ENCODE measurements around the gene FGFR2. TPM values are rescaled to one million over a fixed set of nuclear protein-coding genes. Genes with fewer than 3 reads are reported as not detected.
A peak's percentile ranks its signal among the peaks of the same experiment; 100 is the strongest.

The FGFR2 gene
- total RNA-seq, 1 experiment from 2014 or later: 286 TPM

DNA sequence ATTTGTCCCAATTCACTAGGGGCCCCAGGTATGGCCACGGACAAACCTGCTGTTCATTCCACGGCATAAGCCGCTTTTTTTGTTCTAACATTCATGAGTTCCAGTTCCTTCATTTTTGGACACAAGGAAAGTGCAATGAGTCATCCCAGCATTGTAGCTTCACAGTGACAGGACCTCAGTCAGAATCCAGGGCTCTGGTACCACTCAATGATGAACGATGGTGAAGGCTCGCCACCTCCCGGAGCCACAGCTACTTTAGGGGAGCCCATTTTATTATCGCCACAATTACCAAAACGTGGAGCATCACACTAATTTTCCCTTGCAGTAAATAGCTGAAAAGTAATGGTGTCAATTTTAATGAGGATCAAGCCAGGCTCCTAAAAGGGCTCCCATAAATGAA is 62.9 kb downstream of the FGFR2 start:
- no peaks in the 10 kb centered on the region for H3K27me3 Mint-ChIP-seq (ENCODE audit: insufficient read depth, unreplicated experiment)
- peaks cover 17% of the 10 kb centered on the region for H3K4me1 Mint-ChIP-seq (ENCODE audit: low read depth, unreplicated experiment)
- no peak for DNase-seq
- no peak overlapping the region for H3K27ac Mint-ChIP-seq (ENCODE audit: unreplicated experiment)
- peaks cover 100% of the 10 kb centered on the region for H3K36me3 Mint-ChIP-seq (ENCODE audit: insufficient read depth, unreplicated experiment)
- Histone ChIP-seq H3K36me3 (ENCODE audit: control insufficient read depth, insufficient read depth, low read length) (peaks cover 3% of the 10 kb centered on the region; the same call in 1 of the 2 replicates), H3K4me1 (no peaks in the 10 kb centered on the region), H3K27me3 (replicated peaks; ENCODE audit: control insufficient read depth, insufficient read depth, low read length) (no peaks in the 10 kb centered on the region), H3K9me3 (no peaks in the 10 kb centered on the region), H3K4me3 (ENCODE audit: low read depth, low read length) (no peak overlapping the region)
- ChIA-PET CTCF (no interaction called here), POLR2A (no interaction called here)
- TF ChIP-seq, protein P1, sequence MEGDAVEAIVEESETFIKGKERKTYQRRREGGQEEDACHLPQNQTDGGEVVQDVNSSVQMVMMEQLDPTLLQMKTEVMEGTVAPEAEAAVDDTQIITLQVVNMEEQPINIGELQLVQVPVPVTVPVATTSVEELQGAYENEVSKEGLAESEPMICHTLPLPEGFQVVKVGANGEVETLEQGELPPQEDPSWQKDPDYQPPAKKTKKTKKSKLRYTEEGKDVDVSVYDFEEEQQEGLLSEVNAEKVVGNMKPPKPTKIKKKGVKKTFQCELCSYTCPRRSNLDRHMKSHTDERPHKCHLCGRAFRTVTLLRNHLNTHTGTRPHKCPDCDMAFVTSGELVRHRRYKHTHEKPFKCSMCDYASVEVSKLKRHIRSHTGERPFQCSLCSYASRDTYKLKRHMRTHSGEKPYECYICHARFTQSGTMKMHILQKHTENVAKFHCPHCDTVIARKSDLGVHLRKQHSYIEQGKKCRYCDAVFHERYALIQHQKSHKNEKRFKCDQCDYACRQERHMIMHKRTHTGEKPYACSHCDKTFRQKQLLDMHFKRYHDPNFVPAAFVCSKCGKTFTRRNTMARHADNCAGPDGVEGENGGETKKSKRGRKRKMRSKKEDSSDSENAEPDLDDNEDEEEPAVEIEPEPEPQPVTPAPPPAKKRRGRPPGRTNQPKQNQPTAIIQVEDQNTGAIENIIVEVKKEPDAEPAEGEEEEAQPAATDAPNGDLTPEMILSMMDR (IDR thresholded peaks at IDR 0.05; ENCODE audit: insufficient read depth in 1 of 2, low read depth in 1 of 2, low read length in 1 of 2, severe bottlenecking in 1 of 2, unreplicated experiment in 1 of 2): no peak
- no peak overlapping the region for H3K4me3 Mint-ChIP-seq (ENCODE audit: unreplicated experiment)
- intact Hi-C loops (cut with micrococcal nuclease; ENCODE audit: unreplicated experiment): no loop called here
- H3K9me3 Mint-ChIP-seq (ENCODE audit: unreplicated experiment): no peaks in the 10 kb centered on the region
- no TSS peak for BruUV-seq (replicated peaks)

DNA sequence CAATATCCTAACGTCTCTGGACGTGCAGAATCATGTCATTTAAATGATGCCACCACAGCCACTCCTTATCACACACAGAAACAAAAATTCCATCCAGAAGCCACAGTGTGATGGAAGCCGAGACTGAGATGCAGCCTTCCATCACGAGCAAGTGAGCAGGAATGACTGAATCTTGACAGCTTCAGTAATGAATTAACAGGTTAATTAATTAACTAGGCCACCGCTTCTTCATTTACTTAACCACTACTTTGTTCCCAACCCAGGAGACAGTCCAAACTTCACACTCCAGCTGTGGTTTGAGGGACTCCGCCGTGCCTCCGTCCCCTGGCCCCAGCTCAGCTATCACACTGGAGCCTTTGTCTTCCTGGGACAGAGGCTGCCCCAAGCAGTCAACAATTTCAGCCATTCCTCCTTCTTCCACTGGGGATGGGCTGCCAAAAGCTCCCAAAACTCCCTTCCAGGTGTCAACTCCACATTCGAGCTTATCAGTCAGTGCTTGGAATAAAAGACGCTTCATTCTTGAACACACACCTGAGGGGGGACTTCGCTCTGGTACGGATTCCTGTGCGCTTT is 65.9 kb downstream of the FGFR2 start:
- Mint-ChIP-seq H3K4me1 (ENCODE audit: low read depth, unreplicated experiment) (peaks cover 38% of the 10 kb centered on the region), H3K9me3 (ENCODE audit: unreplicated experiment) (no peaks in the 10 kb centered on the region), H3K27ac (ENCODE audit: unreplicated experiment) (peak overlapping the region; percentile 83), H3K27me3 (ENCODE audit: insufficient read depth, unreplicated experiment) (no peaks in the 10 kb centered on the region), H3K4me3 (ENCODE audit: unreplicated experiment) (no peak overlapping the region), H3K36me3 (ENCODE audit: insufficient read depth, unreplicated experiment) (peaks cover 100% of the 10 kb centered on the region)
- intact Hi-C loops (cut with micrococcal nuclease; ENCODE audit: unreplicated experiment): no loop called here
- 0 out of 2 replicates have a peak, but pooled peaks cover 2% of the 10 kb centered on the region for H3K36me3 ChIP-seq (ENCODE audit: control insufficient read depth, insufficient read depth, low read length)
- no peak overlapping the region for H3K4me3 ChIP-seq (ENCODE audit: low read depth, low read length)
- TF ChIP-seq, protein P1 (IDR thresholded peaks at IDR 0.05; ENCODE audit: insufficient read depth in 1 of 2, low read depth in 1 of 2, low read length in 1 of 2, severe bottlenecking in 1 of 2, unreplicated experiment in 1 of 2): no peak
- no peaks in the 10 kb centered on the region for H3K27me3 ChIP-seq (replicated peaks; ENCODE audit: control insufficient read depth, insufficient read depth, low read length)
- peak in 1 of 2 experiments; percentile 19 for DNase-seq
- POLR2A ChIA-PET: no interaction called here
- H3K9me3 ChIP-seq: no peaks in the 10 kb centered on the region
- H3K4me1 ChIP-seq: peaks cover 23% of the 10 kb centered on the region; the same call in 1 of the 2 replicates
- CTCF ChIA-PET: no interaction called here
- no TSS peak for BruUV-seq (replicated peaks)

DNA sequence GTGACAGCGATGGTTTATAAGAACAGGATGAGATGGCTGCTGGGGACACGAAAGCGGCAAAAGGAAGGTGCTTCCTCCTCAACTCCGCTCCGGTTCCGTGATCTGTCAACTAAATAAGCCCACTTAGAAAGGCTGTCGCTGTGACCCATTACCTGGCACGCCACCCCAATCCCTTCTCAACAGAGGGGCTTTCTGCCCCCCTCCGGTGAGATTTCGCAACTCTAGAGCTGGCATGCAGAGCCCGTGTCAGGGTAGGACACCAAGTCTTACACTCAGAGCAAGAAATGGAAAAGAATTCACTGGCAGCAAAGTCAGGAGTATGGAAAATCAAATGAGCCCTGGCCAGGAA is 66.4 kb downstream of the FGFR2 start:
- Mint-ChIP-seq H3K4me3 (ENCODE audit: unreplicated experiment) (no peak overlapping the region), H3K36me3 (ENCODE audit: insufficient read depth, unreplicated experiment) (peaks cover 100% of the 10 kb centered on the region), H3K27ac (ENCODE audit: unreplicated experiment) (peak overlapping the region; percentile 83), H3K9me3 (ENCODE audit: unreplicated experiment) (no peaks in the 10 kb centered on the region), H3K4me1 (ENCODE audit: low read depth, unreplicated experiment) (peaks cover 42% of the 10 kb centered on the region), H3K27me3 (ENCODE audit: insufficient read depth, unreplicated experiment) (no peaks in the 10 kb centered on the region)
- ChIA-PET CTCF (no interaction called here), POLR2A (no interaction called here)
- intact Hi-C loops (cut with micrococcal nuclease; ENCODE audit: unreplicated experiment): no loop called here
- BruUV-seq (replicated peaks): no TSS peak
- Histone ChIP-seq H3K27me3 (replicated peaks; ENCODE audit: control insufficient read depth, insufficient read depth, low read length) (no peaks in the 10 kb centered on the region), H3K9me3 (no peaks in the 10 kb centered on the region), H3K4me3 (ENCODE audit: low read depth, low read length) (no peak overlapping the region), H3K36me3 (ENCODE audit: control insufficient read depth, insufficient read depth, low read length) (0 out of 2 replicates have a peak, but pooled peaks cover 2% of the 10 kb centered on the region), H3K4me1 (peaks cover 23% of the 10 kb centered on the region; the same call in 1 of the 2 replicates)
- DNase-seq: no peak
- TF ChIP-seq, protein P1 (IDR thresholded peaks at IDR 0.05; ENCODE audit: insufficient read depth in 1 of 2, low read depth in 1 of 2, low read length in 1 of 2, severe bottlenecking in 1 of 2, unreplicated experiment in 1 of 2): no peak
